ENCODE results near the gene AAGAB. TPM values are rescaled to one million over a fixed set of nuclear protein-coding genes. Genes with fewer than 3 reads are reported as not detected.
A peak's percentile ranks its signal among the peaks of the same experiment; 100 is the strongest.

The AAGAB gene
- total RNA-seq, 1 experiment from 2014 or later = 102 TPM

- no peak for TF ChIP-seq REST (IDR thresholded peaks at IDR 0.05; ENCODE audit: insufficient read depth in 1 of 2, low read depth in 2 of 2, low read length in 1 of 2)
- TF ChIP-seq TCF7L2 (IDR thresholded peaks at IDR 0.05; ENCODE audit: low read depth, low read length) = no peak
- 0 out of 2 replicates have a peak, but pooled peaks have one; percentile 46 for TF ChIP-seq POLR2AphosphoS5 (IDR thresholded peaks at IDR 0.05; ENCODE audit: low read depth, low read length)
- TF ChIP-seq SIN3A (IDR thresholded peaks at IDR 0.05; ENCODE audit: borderline replicate concordance, insufficient read depth, low read depth, low read length) = no peak
- TF ChIP-seq CTCF (IDR thresholded peaks at IDR 0.05) = no peak
- Histone ChIP-seq H3K36me3 (ENCODE audit: control insufficient read depth, insufficient read depth, low read length) (peaks cover 40% of the 10 kb centered on the region), H3K9me3 (ENCODE audit: control insufficient read depth, insufficient read depth, low read depth, low read length) (no peaks in the 10 kb centered on the region), H3K4me1 (ENCODE audit: control insufficient read depth, insufficient read depth, low read length) (peaks cover 100% of the 10 kb centered on the region), H3K4me3 (ENCODE audit: low read depth in 2 of 2, low read length in 2 of 2) (no peak overlapping the region), H3K27ac (ENCODE audit: low read length) (peak overlapping the region; percentile 94), H3K27me3 (ENCODE audit: control insufficient read depth, insufficient read depth, low read length) (no peaks in the 10 kb centered on the region)
- ChIA-PET CTCF (no interaction called here), POLR2A (interaction anchor here (0.8 kb wide), 1 partner anchor 106 kb away, joined by 3 read pairs; no protein-coding TSS in a partner anchor)
- in situ Hi-C loops (cut with HindIII; ENCODE audit: low pct_unique_long_range_greater_than_20kb, low sequenced_read_pairs) (no loop called here), intact Hi-C loops (cut with micrococcal nuclease; ENCODE audit: unreplicated experiment) (no loop called here)
- ATAC-seq (no peak), DNase-seq (ENCODE audit: low read depth, low spot score) (no peak)
- BruUV-seq (replicated peaks) = no TSS peak
Observed at GRCh38 chr15:67175643-67176071, 78.8 kb downstream of the AAGAB start.

DNA sequence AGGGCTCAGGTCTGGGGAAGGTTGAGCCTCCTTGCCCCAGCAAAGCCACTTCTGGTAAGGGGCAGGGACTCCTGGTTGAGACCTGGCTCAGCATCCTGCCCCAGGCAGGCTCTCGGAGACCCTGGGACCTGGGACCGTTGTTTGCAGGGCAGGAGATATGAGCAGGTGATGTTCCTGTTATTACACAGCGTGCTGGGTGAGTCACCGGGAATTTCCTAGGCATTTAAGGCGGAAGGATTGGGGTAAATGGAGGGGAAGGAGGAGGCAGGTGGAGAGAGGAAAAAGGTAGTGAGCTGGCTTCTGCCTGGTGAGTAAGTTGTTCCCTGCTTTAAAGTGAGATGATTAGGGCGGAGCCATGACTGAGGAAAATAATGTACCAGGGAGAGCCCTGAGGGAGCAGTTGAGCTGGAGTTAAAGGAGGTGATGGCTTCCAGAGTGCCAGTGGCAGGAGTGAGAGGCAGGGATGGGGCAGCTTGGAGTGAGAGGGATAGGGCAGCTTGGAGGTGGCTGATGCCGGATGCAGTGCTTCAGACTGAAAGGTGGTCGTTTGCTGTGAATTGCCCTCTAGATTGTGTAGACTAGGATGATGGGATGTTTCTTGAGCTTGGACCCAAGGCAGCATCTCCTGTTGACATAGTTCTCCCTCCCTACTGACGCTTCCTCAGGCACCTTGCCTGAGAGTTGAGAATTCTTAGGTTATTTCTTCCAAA is 79.4 kb downstream of the AAGAB start:
- BruUV-seq (replicated peaks) = no TSS peak
- Histone ChIP-seq H3K4me1 (ENCODE audit: control insufficient read depth, insufficient read depth, low read length) (peaks cover 100% of the 10 kb centered on the region), H3K9me3 (ENCODE audit: control insufficient read depth, insufficient read depth, low read depth, low read length) (no peaks in the 10 kb centered on the region), H3K36me3 (ENCODE audit: control insufficient read depth, insufficient read depth, low read length) (peaks cover 40% of the 10 kb centered on the region), H3K27ac (ENCODE audit: low read length) (peak overlapping the region; percentile 94), H3K27me3 (ENCODE audit: control insufficient read depth, insufficient read depth, low read length) (no peaks in the 10 kb centered on the region), H3K4me3 (ENCODE audit: low read depth in 2 of 2, low read length in 2 of 2) (no peak overlapping the region)
- in situ Hi-C loops (cut with HindIII; ENCODE audit: low pct_unique_long_range_greater_than_20kb, low sequenced_read_pairs) (no loop called here), intact Hi-C loops (cut with micrococcal nuclease; ENCODE audit: unreplicated experiment) (no loop called here)
- ChIA-PET POLR2A (interaction anchor here (0.8 kb wide), 1 partner anchor 106 kb away, joined by 3 read pairs; no protein-coding TSS in a partner anchor), CTCF (no interaction called here)
- TF ChIP-seq POLR2AphosphoS5 (IDR thresholded peaks at IDR 0.05; ENCODE audit: low read depth, low read length) (peak; percentile 45), SIN3A (IDR thresholded peaks at IDR 0.05; ENCODE audit: borderline replicate concordance, insufficient read depth, low read depth, low read length) (no peak)
- peak; percentile 78 for DNase-seq (ENCODE audit: low read depth, low spot score)
- peak; percentile 29 for ATAC-seq

DNA sequence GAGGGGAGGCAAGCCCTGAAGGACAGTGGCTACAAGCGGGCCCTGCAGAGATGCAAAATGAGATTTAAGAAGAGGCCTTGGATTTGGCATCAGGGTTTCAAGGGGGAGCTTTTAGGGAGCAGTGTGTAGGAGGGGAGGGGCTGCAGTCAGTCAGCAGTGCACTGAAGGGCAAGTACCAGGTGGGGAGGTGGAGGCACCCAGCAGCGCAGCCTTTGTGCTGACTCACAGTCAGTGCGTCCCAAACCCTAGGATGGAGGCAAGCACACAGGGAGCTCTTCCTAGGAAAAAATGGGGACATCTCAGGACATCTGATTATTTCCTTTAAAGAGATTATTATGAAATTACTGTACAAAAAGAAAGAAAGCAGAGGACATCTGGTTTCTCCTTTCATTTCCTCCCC is 80.0 kb downstream of the AAGAB start:
- no peaks in the 10 kb centered on the region for H3K27me3 ChIP-seq (ENCODE audit: control insufficient read depth, insufficient read depth, low read length)
- ATAC-seq = no peak
- intact Hi-C loops (cut with micrococcal nuclease; ENCODE audit: unreplicated experiment) (no loop called here), in situ Hi-C loops (cut with HindIII; ENCODE audit: low pct_unique_long_range_greater_than_20kb, low sequenced_read_pairs) (no loop called here)
- no peaks in the 10 kb centered on the region for H3K9me3 ChIP-seq (ENCODE audit: control insufficient read depth, insufficient read depth, low read depth, low read length)
- peaks cover 43% of the 10 kb centered on the region for H3K36me3 ChIP-seq (ENCODE audit: control insufficient read depth, insufficient read depth, low read length)
- no peak for TF ChIP-seq CTCF (IDR thresholded peaks at IDR 0.05)
- TF ChIP-seq TCF7L2 (IDR thresholded peaks at IDR 0.05; ENCODE audit: low read depth, low read length) = no peak
- H3K4me3 ChIP-seq (ENCODE audit: low read depth in 2 of 2, low read length in 2 of 2) = no peak overlapping the region
- BruUV-seq (replicated peaks) = no TSS peak
- CTCF ChIA-PET = no interaction called here
- H3K27ac ChIP-seq (ENCODE audit: low read length) = peak overlapping the region; percentile 94
- DNase-seq (ENCODE audit: low read depth, low spot score) = no peak
- POLR2A ChIA-PET = no interaction called here
- H3K4me1 ChIP-seq (ENCODE audit: control insufficient read depth, insufficient read depth, low read length) = peaks cover 100% of the 10 kb centered on the region

Data from Panc1 (cell line).